HepG2 (cell line): Measurements from ENCODE around the gene ZNF526. TPM values are rescaled to one million over a fixed set of nuclear protein-coding genes. Genes with fewer than 3 reads are reported as not detected.

Experiments
- GFI1 ChIP-seq: sonication (generic); formaldehyde crosslinking; IDR thresholded peaks from 2 replicates; pipeline ENCODE4 v1.5.0; 2020; ENCODE audit warnings: missing genetic modification reagents, mild to moderate bottlenecking, borderline replicate concordance
- KDM4B ChIP-seq: sonication (generic); formaldehyde crosslinking; IDR thresholded peaks from 2 replicates; pipeline ENCODE4 v1.4.0; 2020; ENCODE audit warnings: missing genetic modification reagents
- MAX ChIP-seq: IDR thresholded peaks from 2 replicates; pipeline ENCODE4 v1.6.1; 2012; ENCODE audit warnings: inconsistent platforms
- NFYC ChIP-seq: IDR thresholded peaks from 2 replicates; pipeline ENCODE4 v1.6.1; 2016; ENCODE audit warnings: missing genetic modification reagents, missing compliant biosample characterization
- RBFOX2 ChIP-seq: fragments of 200-400 bp; formaldehyde crosslinking; IDR thresholded peaks from 2 replicates; pipeline ENCODE4 v1.6.1; 2017; ENCODE audit warnings: low read depth, mild to moderate bottlenecking, low read length
- RNF219 ChIP-seq: sonication (generic); formaldehyde crosslinking; IDR thresholded peaks from 2 replicates; pipeline ENCODE4 v1.5.0; 2020; ENCODE audit warnings: mild to moderate bottlenecking, missing genetic modification reagents
- ZBTB44 ChIP-seq: sonication (generic); formaldehyde crosslinking; IDR thresholded peaks from 2 replicates; pipeline ENCODE4 v1.4.0; 2020; ENCODE audit warnings: missing genetic modification reagents
- ZFP1 ChIP-seq: IDR thresholded peaks from 2 replicates; pipeline ENCODE4 v1.6.1; 2016
- ZFP36L2 ChIP-seq: sonication (generic); formaldehyde crosslinking; IDR thresholded peaks from 2 replicates; pipeline ENCODE4 v1.4.0; 2020; ENCODE audit warnings: missing genetic modification reagents
- ZNF296 ChIP-seq: sonication (generic); formaldehyde crosslinking; conservative IDR thresholded peaks from 2 replicates; pipeline ENCODE4 v1.5.0; 2020; ENCODE audit warnings: mild to moderate bottlenecking, missing genetic modification reagents
- ZNF414 ChIP-seq: sonication (generic); formaldehyde crosslinking; IDR thresholded peaks from 2 replicates; pipeline ENCODE4 v1.5.0; 2020; ENCODE audit warnings: missing genetic modification reagents
- polyA plus RNA-seq, 8 experiments: library from polyadenylated mRNA; depleted of rRNA in 3 of 8; stranded (reverse) in 7 of 8; unstranded in 1 of 8; fragments of >200 nt; fragmentation: Illumina TruSeq in 4 of 8; extraction: Trizol in 4 of 8; gene quantifications; 2 replicates each; pipeline versions ENCODE4 v1.2.1 to v1.2.3, GENCODE V29; 2011 to 2016; ENCODE audit warnings: low read depth in 4 of 8, missing spikeins in 1 of 8, mixed read lengths in 1 of 8; ENCODE audit not compliant: insufficient read depth in 1 of 8
- total RNA-seq, 5 experiments: library from RNA; depleted of rRNA; stranded (reverse); fragments of >200 nt; fragmentation: Illumina TruSeq; extraction: Trizol; gene quantifications; 2 replicates each; pipeline ENCODE4 v1.2.3, GENCODE V29; 2016; ENCODE audit warnings: low read depth in 1 of 5
- TF ChIP-seq, protein P1 (sequence below): sonication (generic); formaldehyde crosslinking; IDR thresholded peaks from 2 replicates; pipeline ENCODE4 v1.8.0; 2022; ENCODE audit warnings: missing genetic modification reagents, low read depth, mild to moderate bottlenecking, borderline replicate concordance
- TF ChIP-seq, protein P2 (sequence below): sonication (generic); formaldehyde crosslinking; IDR thresholded peaks from 2 replicates; pipeline ENCODE4 v1.4.0; 2020; ENCODE audit warnings: mild to moderate bottlenecking, missing genetic modification reagents
- TF ChIP-seq, protein P3 (sequence below): sonication (generic); formaldehyde crosslinking; IDR thresholded peaks from 2 replicates; pipeline ENCODE4 v1.4.0; 2020; ENCODE audit warnings: missing genetic modification reagents, borderline replicate concordance
- TF ChIP-seq, protein P4 (sequence below): sonication (generic); formaldehyde crosslinking; IDR thresholded peaks from 2 replicates; pipeline ENCODE4 v1.4.0; 2020; ENCODE audit warnings: mild to moderate bottlenecking, low read depth, missing genetic modification reagents
- TF ChIP-seq, protein P5 (sequence below): sonication (generic); formaldehyde crosslinking; IDR thresholded peaks from 2 replicates; pipeline ENCODE4 v1.8.0; 2022; ENCODE audit warnings: mild to moderate bottlenecking, missing genetic modification reagents

Gene ZNF526
- total and polyA plus RNA-seq, 2 of the 13 experiments (the other 11 are each of a cell fraction or from before 2014, with no cell fraction given): 3.3 to 8.4 TPM

DNA sequence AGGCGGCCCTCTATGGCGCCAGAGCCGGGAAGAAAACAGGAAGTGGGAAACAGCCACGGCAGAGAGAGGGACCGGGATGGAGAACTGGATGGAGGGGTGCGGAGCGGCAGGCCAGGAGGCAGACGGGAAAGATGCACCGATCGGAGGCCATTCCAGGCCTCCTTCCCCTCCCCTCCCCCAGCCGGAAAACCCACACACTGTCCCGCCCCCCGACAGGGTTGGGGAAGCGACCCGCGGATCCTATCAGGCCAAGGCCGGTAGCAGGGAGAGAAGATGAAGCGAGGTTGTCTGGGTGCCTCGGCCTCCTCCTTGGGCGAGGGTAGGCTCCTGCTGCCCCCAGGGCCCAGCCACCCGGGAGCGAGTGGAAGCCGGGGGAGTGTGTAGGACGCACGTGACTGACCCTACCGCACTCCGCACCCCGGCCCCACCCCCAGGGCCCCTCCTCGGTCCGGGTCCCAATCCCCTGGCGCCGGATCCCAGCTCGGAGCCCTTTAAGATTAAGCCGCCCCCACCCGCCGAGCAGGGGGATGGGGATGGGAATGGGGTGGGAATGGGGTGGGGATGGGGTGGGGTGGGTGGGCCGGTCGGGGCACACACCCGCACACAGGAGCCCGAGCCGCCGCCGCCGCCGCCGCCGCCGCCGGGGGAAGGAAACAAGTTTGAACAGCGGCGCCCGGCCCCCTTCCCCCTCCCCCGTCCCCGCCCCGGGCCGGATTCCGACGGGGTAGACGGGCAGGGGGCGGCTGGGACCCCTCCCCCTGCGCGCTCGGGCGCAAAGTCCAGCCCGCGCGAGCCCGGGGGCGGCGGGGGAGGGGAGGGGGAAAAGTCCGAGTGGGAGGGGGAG lies 33.4 kb downstream of the ZNF526 start (continued):
- TF ChIP-seq, protein P1, sequence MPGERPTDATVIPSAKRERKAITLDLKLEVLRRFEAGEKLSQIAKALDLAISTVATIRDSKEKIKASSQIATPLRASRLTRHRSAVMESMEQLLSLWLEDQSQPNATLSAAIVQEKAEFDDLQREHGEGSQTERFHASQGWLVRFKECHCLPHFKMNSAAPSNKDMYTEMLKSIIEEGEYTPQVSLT (CRISPR knock-in tag): no peak
- TF ChIP-seq ZFP36L2 (CRISPR knock-in tag) (no peak), ZNF296 (CRISPR knock-in tag) (no peak), NFYC (CRISPR knock-in tag) (no peak), RBFOX2 (peak; percentile 63), GFI1 (no peak), ZBTB44 (CRISPR knock-in tag) (no peak), KDM4B (CRISPR knock-in tag) (0 out of 2 replicates have a peak, but pooled peaks have one; percentile 32), ZFP1 (CRISPR knock-in tag) (no peak), MAX (peak; percentile 32; the same call in 1 of the 2 replicates), ZNF414 (CRISPR knock-in tag) (no peak), RNF219 (CRISPR knock-in tag) (no peak; the same call in 1 of the 2 replicates)
- TF ChIP-seq, protein P2, sequence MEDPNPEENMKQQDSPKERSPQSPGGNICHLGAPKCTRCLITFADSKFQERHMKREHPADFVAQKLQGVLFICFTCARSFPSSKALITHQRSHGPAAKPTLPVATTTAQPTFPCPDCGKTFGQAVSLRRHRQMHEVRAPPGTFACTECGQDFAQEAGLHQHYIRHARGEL (CRISPR knock-in tag): no peak
- TF ChIP-seq, protein P3, sequence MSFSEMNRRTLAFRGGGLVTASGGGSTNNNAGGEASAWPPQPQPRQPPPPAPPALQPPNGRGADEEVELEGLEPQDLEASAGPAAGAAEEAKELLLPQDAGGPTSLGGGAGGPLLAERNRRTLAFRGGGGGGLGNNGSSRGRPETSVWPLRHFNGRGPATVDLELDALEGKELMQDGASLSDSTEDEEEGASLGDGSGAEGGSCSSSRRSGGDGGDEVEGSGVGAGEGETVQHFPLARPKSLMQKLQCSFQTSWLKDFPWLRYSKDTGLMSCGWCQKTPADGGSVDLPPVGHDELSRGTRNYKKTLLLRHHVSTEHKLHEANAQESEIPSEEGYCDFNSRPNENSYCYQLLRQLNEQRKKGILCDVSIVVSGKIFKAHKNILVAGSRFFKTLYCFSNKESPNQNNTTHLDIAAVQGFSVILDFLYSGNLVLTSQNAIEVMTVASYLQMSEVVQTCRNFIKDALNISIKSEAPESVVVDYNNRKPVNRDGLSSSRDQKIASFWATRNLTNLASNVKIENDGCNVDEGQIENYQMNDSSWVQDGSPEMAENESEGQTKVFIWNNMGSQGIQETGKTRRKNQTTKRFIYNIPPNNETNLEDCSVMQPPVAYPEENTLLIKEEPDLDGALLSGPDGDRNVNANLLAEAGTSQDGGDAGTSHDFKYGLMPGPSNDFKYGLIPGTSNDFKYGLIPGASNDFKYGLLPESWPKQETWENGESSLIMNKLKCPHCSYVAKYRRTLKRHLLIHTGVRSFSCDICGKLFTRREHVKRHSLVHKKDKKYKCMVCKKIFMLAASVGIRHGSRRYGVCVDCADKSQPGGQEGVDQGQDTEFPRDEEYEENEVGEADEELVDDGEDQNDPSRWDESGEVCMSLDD (CRISPR knock-in tag): no peak
- TF ChIP-seq, protein P4, sequence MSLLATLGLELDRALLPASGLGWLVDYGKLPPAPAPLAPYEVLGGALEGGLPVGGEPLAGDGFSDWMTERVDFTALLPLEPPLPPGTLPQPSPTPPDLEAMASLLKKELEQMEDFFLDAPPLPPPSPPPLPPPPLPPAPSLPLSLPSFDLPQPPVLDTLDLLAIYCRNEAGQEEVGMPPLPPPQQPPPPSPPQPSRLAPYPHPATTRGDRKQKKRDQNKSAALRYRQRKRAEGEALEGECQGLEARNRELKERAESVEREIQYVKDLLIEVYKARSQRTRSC (CRISPR knock-in tag): no peak
- TF ChIP-seq, protein P5, sequence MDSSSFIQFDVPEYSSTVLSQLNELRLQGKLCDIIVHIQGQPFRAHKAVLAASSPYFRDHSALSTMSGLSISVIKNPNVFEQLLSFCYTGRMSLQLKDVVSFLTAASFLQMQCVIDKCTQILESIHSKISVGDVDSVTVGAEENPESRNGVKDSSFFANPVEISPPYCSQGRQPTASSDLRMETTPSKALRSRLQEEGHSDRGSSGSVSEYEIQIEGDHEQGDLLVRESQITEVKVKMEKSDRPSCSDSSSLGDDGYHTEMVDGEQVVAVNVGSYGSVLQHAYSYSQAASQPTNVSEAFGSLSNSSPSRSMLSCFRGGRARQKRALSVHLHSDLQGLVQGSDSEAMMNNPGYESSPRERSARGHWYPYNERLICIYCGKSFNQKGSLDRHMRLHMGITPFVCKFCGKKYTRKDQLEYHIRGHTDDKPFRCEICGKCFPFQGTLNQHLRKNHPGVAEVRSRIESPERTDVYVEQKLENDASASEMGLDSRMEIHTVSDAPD (CRISPR knock-in tag): no peak
